IPS DF 4.7 (cell line): ENCODE results near the gene HSDL2.
"Not testable (repeated sequence)": the region's sequence is repeated elsewhere in the genome, so short reads cannot be mapped to it uniquely, and the experiment has no call there.

Experiments used
- DNase-seq: peaks from one replicate; pipeline ENCODE4 v3.0.0-alpha.2; 2013; ENCODE audit warnings: low spot score; ENCODE audit errors: extremely low read depth

The HSDL2 gene

GRCh38 chr9:112380102-112380824, at the start of gene HSDL2:
HSDL2 (plus strand) TSS chr9:112380108; CDS start chr9:112380164, 56 bp downstream.
- DNase-seq: no peak

- no peak for DNase-seq
These were observed 48.3 kb upstream of the HSDL2 start for GRCh38 chr9:112331674-112331952.

GRCh38 chr9:112332214-112332613, 47.7 kb upstream of the HSDL2 start:
- DNase-seq: no peak

DNA sequence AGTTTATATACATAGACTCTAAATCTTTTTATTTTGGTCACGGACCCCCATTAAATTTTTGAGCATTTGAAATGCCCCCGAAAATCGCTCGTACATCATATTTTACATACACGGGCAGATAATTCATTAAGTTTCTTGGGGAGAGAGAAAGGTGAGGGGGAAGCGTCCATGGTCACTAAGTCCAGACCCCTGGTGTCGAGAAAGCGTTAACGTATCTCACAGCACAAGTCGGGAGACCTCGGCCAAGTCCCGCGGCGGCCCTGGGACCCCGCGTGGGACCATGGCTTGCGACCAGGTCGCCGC, 47.3 kb upstream of the HSDL2 start:
- DNase-seq: no peak

DNA sequence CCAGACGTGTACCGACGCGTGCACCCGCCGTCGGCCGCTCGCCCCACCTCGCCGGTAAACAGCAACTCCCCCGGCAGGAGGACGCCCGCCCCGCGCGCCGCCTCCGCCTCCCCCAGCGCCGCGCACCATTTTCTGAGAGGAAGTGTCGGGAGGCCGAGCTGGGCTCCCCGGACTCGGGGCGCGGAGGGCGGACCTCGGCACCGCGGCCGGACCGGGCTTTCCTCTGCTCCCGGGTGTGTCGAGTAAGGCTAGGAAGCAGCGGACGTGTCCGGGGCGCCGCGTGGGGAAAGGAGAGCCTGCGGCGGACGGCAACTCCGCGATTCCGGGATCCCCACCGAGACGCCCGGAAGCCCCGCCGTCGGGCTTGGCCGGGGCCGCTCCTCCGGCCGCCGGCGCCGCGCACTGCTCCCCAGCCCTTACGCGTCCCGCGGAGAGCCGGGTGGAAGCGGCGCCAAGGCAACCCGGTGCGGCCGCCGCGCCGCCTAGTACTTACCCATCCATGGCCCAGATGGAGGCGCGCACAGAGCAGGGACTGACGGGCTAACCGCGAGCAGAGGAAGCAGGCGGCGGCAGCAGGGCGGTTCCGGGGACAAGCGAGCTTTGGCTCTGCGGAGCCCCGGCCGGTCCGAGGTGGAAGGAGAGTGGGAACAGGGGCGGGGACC, 46.8 kb upstream of the HSDL2 start, which contains the start of gene PTBP3:
Gene PTBP3 (minus strand): TSS at position 643 of the 662 bp plus-strand sequence. CDS start 35,754 bp downstream, outside the sequence.
- no peak for DNase-seq

DNA sequence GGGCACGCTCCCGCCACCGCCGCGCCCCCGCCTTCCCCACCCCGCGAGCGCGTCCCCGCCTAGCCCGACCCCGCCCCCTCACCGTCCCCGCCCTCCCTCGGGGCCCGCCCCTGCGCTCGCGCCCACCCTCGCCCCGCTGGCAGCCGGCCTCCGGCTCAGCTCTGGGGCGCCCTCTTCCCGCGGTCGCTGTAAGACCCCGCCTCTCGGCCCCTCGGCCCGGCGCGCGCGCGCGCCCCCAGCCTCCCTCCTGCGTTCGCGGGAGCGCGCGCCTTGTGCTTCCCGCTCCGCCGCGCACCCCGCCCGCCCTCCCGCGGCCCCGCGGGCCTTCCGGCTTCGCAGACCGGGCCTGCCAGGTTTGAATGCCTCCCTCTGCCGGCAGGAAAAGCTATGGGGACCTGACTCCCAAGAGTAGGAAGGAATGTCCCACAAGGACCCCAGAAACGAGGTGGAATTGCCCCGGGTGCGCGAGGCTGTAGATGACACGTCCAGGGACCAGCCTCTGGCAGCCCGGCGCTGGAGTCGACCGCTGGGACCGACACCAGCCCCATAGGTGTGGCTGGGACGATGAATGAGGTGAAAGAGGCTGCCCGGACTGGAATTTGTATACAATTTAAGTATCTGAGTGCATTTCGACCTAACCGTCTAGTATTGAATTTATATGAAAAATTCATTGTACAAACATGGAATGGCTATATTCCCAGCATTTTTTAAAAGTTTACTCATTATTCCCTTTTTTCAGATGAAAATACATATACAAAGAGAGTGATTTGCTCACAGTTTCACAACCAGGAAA, 46.1 kb upstream of the HSDL2 start:
- no peak for DNase-seq

- no peak for DNase-seq
These were observed 45.5 kb upstream of the HSDL2 start for GRCh38 chr9:112334432-112334841.

DNA sequence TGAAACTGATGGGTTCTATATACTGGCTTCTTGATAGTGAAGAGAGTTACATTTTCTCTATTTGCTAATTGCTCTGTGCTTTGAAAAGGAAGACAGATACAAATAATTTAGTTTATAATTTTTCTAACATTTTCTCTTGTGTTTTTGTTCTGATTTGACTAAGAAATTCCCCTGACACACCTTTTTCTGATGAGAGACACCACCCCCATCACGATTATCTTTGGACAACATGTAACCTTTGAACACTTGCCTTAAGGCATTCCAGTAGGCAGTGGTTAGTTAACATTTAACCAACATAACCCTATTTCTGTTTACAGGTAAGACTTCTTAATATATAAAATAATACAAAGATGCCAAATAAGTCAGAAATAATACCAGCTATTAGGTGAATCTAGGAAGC, 42.4 kb upstream of the HSDL2 start:
- DNase-seq: no peak

GRCh38 chr9:112338561-112338960, 41.3 kb upstream of the HSDL2 start:
- DNase-seq: no peak

- no peak for DNase-seq
These were observed 40.0 kb upstream of the HSDL2 start for GRCh38 chr9:112339886-112340285.

DNA sequence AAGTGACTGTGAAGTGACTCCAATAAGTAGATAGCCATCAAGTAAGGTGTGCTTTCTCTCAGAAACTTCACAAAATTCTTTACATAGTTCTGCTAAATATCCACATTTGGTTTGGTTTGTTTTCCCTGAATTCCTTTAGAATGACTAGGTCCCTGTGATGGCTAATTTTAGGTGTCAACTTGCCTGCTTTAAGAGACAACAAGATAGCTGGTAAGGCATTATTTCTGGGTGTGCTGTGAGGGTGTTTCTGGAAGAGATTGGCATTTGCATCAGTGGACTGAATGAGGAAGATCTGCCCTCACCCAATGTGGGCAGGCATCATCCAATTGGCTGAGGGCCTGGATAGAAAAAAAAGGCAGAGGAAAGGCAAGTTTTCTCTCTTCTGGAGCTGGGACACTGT, 38.2 kb upstream of the HSDL2 start:
- no peak for DNase-seq

DNA sequence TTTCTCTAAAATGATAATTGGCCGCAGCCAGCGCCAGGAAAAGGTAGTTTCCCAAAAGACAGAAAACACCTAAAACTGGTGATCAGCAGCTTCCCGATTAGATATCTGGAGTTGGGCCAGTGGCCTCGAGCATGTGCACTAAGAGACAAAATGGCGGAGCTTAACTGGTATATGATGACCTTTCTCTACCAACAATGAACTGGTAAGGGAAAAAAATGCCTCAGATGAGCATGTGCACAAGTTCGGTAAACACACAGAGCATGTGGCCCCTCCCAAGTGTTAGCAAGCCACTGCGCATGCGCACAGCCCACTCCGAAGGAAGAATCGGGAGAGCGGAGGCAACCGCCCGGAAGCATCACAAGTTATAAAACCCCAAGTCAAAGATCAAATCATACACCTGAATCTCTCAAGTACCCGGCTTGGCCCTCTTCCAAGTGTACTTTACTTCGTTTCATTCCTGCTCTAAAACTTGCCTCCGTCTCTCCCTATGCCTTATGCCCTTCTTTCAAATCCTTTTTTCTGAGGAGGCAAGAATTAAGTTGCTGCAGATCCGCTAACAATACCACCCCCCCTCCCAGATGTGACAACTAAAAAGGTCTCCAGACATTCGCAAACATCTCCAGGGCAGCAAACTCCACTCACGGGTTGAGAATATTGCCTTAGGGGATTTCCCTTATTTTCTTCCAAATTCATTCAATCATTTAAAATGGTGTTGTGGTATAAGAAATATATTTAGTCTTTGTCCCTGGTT, 31.5 kb upstream of the HSDL2 start:
- no peak for DNase-seq

- no peak for DNase-seq
These were observed 30.9 kb upstream of the HSDL2 start for GRCh38 chr9:112349008-112349333.

DNA sequence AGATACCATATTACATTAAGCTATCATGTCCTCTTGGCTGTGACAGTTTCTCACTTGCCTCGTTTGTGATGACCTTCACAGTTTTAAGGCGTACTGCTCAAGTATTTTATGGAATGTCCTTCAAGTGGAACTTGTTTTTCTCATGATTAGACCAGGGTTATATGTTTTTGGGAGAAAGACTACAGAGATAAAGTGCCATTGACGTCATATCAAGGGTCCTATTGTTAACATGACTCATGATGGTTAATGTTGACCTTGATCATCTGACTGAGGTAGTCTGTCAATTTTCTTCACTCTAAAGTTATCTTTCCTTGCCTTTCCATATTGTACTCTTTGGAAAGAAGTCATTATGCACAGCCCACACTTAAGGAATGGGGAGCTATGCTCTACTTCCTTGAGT, 28.7 kb upstream of the HSDL2 start:
- no peak for DNase-seq

- DNase-seq: no peak
These were observed 27.7 kb upstream of the HSDL2 start for GRCh38 chr9:112352209-112352608.

GRCh38 chr9:112354081-112354743, 25.7 kb upstream of the HSDL2 start:
- DNase-seq: no peak

- DNase-seq: no peak
These were observed 24.4 kb upstream of the HSDL2 start for GRCh38 chr9:112355427-112355897.

DNA sequence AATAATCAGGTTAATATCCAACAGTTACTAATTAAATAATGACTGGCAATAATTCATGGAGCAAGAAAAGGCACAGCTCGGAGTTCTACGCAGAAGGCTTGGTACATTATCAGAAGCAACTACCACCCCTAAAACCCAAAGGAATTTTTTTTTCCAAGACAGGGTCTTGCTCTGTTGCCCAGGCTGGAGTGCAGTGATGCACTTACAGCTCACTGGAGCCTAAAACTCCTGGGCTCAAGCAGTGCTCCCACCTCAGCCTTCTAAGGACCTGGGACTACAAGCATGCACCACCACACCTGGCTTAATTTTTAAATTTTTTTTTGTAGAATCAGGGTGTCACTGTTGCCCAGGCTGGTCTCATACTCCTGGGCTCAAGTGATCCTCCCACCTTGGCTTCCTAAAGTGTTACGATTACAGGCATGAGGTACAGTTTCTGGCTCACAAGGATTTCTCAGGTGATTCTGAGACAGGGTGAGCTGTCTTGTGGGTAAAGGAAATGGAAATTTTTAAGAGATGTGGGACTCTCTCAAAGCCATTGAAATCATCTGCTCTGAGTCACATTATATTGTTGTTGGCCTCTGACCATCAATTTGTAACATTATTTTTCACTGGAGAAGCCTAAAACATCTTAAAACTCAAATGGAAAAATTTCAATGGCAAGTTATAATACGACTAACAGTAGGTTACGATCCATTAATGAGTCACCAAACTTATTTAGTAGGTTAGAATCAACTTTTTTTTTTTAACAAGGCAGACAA, 19.7 kb upstream of the HSDL2 start:
- DNase-seq: no peak

DNA sequence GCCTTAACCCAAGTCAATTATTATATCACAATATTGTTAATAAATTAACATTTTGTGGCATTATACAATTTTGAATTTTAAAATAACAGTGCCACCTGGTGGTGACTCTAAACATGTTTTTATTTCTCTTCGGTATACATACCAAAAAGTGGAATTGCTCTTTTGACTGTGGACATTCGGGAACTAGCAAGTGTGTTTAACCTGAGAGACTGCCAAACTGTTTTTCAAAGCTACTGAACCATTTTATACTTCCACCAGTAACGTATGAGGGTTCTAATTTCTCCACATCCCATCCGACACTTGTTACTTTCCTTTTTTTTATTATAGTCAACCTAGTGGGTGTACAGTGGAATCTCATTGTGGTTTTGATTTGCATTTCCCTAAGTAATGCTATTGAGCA, 18.3 kb upstream of the HSDL2 start:
- no peak for DNase-seq

GRCh38 chr9:112364761-112365160, 15.1 kb upstream of the HSDL2 start:
- DNase-seq: no peak

DNA sequence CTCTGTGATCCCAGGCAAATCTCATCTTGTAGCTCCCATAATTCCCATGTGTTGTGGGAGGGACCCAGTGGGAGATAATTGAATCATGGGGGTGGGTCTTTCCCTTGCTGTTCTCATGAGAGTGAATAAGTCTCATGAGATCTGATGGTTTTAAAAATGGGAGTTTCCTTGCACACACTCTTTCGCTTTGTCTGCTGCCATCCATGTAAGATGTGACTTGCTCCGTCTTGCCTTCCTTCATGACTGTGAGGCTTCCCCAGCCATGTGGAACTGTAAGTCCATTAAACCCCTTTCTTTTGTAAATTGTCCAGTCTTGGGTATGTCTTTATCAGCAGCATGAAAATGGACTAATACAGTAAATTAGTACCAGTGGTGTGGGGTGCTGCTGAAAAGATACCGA, 14.7 kb upstream of the HSDL2 start:
- DNase-seq: not testable (repeated sequence)
